HG03354 (cell line): ENCODE results near the gene SUPT4H1.
A peak's percentile ranks its signal among the peaks of the same experiment; 100 is the strongest.
"Not testable (repeated sequence)": the region's sequence is repeated elsewhere in the genome, so short reads cannot be mapped to it uniquely, and the experiment has no call there.

Experiments used
- ATAC-seq: cut with Tn5 transposase; IDR thresholded peaks from one replicate; pipeline ENCODE4 v1.9.1; 2021; ENCODE audit warnings: mild to moderate bottlenecking; ENCODE audit not compliant: unreplicated experiment, poor library complexity, severe bottlenecking

Gene SUPT4H1

DNA sequence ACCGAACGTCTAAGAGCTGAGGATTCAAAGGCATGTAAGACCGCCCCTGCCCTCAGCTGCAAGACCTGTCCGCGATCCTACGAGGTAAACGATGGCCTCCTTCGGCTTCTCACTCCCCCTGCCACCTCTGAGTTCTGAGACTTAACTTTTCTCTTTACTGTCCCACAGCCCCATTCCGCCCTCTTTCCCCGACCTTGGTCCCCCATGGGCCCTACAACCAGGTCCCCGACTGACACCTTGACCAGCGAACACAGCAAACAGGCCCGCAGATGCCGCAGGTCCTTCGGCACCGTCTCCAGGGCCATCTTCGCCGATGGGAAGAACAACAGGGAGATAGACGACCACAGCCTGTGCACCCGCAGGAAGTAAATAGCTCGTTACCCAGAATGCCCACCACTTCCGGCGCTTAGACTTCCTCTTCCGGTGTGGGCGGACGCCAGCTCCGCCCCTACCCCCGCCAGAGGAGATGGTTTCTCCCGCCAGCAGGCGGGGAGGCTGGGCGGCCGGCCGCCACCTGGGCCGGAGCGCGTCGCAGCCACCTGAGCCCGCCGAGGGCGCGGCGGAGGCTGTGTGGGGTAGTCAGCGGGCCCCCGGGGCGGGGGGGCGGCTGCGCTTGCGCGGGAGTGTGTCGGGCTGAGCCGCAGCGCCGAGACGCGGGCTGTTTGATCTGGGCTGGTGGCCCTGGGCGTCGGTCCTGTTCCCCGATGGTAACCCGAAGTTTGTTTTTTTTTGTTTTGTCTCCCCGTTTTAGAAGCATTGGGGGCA lies at the start of gene SUPT4H1:
Gene SUPT4H1, minus strand, starts transcription at position 371 of the 765 bp plus-strand sequence. Its CDS starts 66 bp downstream, at position 305.
- ATAC-seq, result peak; percentile 90

DNA sequence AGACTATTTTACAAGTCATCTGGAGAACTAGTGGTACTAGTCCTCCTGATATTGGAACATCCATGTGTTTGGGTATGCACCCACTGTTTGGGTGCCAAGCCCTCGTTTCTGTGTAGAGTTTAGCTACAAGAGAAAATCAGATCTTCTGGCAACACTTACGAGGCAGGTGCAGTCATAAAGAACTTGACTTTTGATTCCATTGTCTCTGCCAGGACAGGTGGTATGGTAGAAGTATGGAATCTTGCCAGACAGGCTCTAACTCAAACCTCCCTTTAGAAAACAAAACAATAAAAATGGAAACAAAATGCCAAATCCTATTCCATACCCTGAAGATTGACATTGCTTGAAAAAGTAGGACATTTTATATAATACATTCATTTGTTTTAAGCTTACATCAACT lies 49.3 kb upstream of the SUPT4H1 start:
- no peak for ATAC-seq

GRCh38 chr17:58400826-58401225 lies 48.8 kb upstream of the SUPT4H1 start:
- no peak for ATAC-seq

DNA sequence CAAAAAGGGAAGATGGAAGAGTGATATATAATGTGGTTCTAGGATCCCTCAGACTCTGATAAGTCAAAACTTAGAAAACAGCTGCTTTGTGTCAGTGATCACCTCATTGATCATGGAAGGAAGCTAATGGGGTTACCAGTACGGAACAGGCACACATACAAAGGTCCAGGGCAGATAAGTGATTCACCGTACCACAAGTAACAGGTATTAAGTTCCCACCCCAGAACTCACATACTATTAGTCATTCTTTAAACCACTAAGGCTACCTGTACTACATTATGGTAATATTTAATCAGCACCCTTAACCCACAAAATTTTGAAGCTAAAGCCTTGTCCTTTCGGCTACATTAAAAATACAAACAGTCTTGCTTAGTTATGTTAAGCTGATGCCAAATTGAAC lies 48.0 kb upstream of the SUPT4H1 start:
- no peak for ATAC-seq

- ATAC-seq, result no peak
These were observed 46.7 kb upstream of the SUPT4H1 start for GRCh38 chr17:58398574-58399266.

- not testable (repeated sequence) for ATAC-seq
These were observed 45.4 kb upstream of the SUPT4H1 start for GRCh38 chr17:58397421-58397820.

GRCh38 chr17:58396173-58396572 lies 44.2 kb upstream of the SUPT4H1 start:
- ATAC-seq, result no peak

- ATAC-seq, result no peak
These were observed 42.7 kb upstream of the SUPT4H1 start for GRCh38 chr17:58394534-58395223.

GRCh38 chr17:58391302-58391984 lies 39.4 kb upstream of the SUPT4H1 start:
- no peak for ATAC-seq

DNA sequence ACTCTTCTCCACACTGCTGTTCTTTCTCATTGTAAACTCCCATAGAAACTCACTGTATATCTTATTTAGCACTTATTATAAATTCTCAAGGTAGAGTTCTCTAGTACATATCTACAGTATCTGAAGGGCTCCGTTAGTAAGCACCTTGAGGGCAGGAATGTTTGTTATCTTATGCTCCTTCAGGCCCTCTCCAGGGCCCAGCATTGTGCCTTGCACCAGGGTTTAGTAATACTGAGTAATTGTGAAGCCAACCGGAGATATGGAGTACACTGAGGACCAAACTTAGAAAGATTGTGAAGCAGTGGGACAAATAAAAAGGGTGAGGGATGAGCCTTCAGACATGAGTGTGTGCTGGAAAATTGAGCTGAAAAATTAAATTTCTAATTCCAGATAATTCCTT lies 38.9 kb upstream of the SUPT4H1 start:
- no peak for ATAC-seq

DNA sequence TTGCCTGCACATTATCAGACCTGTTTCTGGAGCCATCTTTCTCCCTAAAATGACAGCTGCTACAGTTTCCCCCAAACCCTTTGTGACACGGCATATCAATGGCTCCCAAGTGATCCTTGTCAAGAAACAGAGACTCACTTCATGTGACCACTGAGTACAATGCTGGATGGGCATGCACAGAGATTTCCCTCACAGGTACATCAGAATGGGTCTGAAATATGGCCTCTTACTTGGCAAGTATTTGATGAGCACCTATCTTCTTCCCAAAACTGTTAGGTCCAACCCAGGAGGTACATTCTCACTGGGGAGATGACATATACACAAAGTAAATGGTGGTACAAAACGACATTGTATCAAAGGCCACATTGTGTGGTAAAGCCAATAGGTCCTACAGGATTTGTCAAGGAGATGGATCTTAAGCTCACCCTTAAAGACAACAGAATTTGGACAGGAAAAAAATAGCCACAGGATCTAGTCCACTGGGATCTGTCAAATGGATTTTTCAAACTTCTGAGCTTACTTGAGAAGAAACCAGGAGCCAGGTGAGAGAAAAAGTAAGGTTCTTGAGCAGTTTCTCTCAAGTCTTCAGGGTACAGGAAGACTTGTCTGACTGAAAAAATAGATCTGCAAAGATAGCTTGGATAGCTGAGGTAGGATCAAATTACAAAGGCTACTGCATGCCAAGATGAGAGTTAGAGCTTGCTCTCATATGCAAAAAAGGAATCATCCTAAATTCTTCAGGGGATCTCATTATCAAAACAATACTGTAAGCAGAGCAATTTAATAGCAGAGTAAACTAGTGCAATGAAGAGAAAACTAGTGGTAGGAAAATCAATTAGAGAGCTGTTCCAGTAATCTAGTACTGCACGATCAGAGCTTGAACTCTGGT lies 36.5 kb upstream of the SUPT4H1 start:
- no peak for ATAC-seq

GRCh38 chr17:58387834-58388233 lies 35.8 kb upstream of the SUPT4H1 start:
- no peak for ATAC-seq

GRCh38 chr17:58386708-58387107 lies 34.7 kb upstream of the SUPT4H1 start:
- ATAC-seq, result no peak

DNA sequence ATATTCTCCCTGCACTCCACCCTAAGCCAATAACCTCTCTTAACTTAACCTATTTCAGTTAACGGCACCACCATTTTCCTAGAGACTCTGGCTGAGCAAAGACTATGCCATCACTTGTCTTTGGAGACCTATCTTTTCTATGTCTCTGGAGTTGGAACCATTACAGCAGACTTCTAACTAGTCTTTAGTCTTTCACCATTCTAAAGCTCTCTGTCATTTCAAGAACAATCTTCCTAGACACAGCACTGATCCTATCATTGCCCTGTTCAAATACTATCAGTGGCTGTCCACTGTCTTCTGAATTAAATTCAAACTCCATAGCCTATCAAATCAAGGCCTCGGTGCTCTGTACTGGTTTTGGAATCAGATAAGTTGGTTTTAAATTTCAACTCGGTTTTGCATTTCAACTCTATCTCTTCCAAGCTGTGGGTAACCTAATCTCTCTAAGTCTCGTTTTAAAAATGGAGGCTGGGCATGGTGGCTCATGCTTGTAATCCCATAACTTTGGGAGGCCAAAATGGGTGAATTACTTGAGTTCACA lies 33.4 kb upstream of the SUPT4H1 start:
- no peak for ATAC-seq

DNA sequence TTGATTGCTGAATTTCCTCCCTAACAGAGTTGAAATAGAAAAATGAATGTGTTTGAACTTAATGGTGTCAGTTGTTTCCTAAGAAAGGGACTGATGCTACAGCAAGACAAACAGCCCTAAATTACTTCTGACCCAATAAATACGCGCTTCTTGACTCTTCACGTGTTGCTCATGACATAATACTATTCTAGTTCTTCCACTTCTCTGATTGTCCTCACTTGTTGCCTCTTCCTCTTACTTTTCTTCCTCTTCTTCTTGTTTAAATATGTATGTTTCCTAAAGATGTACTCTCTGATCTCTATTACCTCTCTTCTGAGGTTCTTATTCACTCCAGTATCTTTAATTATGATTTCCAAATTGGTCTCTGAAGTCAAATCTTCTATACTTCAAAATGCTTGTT lies 32.9 kb upstream of the SUPT4H1 start:
- no peak for ATAC-seq

GRCh38 chr17:58383892-58384462 lies 32.0 kb upstream of the SUPT4H1 start:
- no peak for ATAC-seq

DNA sequence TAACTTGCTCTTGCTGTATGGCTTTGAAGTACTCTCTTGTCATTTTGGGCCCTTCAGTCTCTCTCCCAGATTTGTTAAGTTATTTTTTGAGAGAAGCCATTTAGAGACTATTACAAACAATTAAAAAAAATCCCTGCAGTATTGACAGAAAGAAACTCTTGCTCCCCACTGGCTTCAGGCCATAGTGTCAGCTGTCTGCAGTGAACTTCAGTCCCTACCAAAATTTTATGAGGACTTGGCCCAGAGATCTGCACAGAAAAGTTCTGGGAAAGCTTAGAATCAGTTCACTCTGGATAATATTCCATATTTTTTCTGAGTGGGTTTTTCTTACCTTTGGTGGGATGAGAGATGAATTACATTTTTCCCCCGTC lies 30.9 kb upstream of the SUPT4H1 start:
- no peak for ATAC-seq

DNA sequence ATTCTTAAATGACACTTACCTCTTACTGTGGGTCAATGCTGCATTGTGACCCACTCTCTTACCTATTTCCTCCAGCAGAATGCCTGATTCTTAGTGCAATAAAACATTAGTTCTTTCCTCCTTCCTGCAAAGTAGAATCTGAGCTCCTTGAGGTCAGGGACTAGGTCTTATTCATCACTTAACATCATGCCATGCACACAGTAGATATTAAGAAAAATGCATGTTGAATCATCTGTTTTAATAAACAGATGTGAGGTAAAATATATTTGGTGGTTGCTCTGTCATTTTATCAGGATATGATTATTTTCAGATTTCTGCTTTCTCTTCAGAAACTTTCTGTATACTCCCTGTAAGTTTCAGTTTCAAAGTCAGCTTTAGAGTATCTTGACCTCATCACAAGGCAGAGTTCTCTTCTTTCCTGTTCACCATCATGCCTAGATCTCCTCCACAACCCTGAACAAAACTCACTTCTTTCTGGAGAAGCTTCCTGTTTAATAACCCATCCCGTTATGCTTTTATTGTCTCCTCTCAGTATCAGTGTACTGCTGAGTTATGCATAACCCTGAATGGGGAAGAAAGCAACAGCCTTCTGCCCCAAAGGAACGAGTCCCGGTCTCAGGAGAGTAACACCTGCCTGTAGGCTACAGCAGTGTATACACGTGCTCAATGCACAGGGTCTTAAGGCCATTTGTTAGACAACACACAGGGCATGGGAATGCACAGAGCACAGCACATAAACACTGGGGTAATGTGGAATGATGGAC lies 30.3 kb upstream of the SUPT4H1 start:
- peak; percentile 51 for ATAC-seq
